ENCODE measurements around the gene FETUB.
"Not testable (repeated sequence)": the region's sequence is repeated elsewhere in the genome, so short reads cannot be mapped to it uniquely, and the experiment has no call there.

The FETUB gene

GRCh38 chr3:186682812-186683211, 42.6 kb downstream of the FETUB start:
- Histone ChIP-seq H3K4me1 (ENCODE audit: control insufficient read depth, insufficient read depth, low read length) (no peaks in the 10 kb centered on the region), H3K27me3 (ENCODE audit: control insufficient read depth, insufficient read depth, low read length) (no peaks in the 10 kb centered on the region), H3K27ac (ENCODE audit: low read depth, low read length) (no peak overlapping the region), H3K36me3 (ENCODE audit: control insufficient read depth, insufficient read depth, low read length) (no peaks in the 10 kb centered on the region), H3K9ac (ENCODE audit: low read depth, low read length) (no peak overlapping the region), H3K9me3 (ENCODE audit: control insufficient read depth, insufficient read depth, low read length) (0 out of 2 replicates have a peak, but pooled peaks cover 8% of the 10 kb centered on the region), H3K4me3 (ENCODE audit: low read depth, low read length) (no peak overlapping the region)

GRCh38 chr3:186683979-186684378, 43.8 kb downstream of the FETUB start:
- Histone ChIP-seq H3K27me3 (ENCODE audit: control insufficient read depth, insufficient read depth, low read length) (no peaks in the 10 kb centered on the region), H3K27ac (ENCODE audit: low read depth, low read length) (no peak overlapping the region), H3K4me1 (ENCODE audit: control insufficient read depth, insufficient read depth, low read length) (no peaks in the 10 kb centered on the region), H3K36me3 (ENCODE audit: control insufficient read depth, insufficient read depth, low read length) (no peaks in the 10 kb centered on the region), H3K4me3 (ENCODE audit: low read depth, low read length) (no peak overlapping the region), H3K9ac (ENCODE audit: low read depth, low read length) (no peak overlapping the region), H3K9me3 (ENCODE audit: control insufficient read depth, insufficient read depth, low read length) (0 out of 2 replicates have a peak, but pooled peaks cover 8% of the 10 kb centered on the region)

DNA sequence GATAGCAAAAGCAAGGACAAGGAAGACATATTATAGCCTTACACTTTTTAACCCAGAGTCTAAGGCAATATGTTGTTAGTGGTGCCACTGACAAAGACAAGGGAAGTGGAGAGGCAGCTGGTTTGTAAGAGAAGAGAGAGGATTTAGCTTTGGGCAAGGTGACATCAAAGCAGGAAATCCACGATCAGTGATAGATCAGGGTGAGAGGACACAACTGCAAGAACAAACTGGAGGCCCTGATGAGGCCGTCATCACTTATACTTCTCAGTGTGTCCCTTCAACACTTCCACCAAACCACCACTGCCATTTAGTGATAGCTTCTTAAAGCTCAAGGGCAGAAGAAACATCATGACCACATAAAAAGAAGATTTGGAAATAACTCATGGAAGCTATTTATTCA, 46.3 kb downstream of the FETUB start:
- H3K27ac ChIP-seq (ENCODE audit: low read depth, low read length); H3K4me1 ChIP-seq (ENCODE audit: control insufficient read depth, insufficient read depth, low read length); H3K9me3 ChIP-seq (ENCODE audit: control insufficient read depth, insufficient read depth, low read length); H3K4me3 ChIP-seq (ENCODE audit: low read depth, low read length); H3K27me3 ChIP-seq (ENCODE audit: control insufficient read depth, insufficient read depth, low read length); H3K36me3 ChIP-seq (ENCODE audit: control insufficient read depth, insufficient read depth, low read length); H3K9ac ChIP-seq (ENCODE audit: low read depth, low read length): not testable (repeated sequence)

- Histone ChIP-seq H3K9ac (ENCODE audit: low read depth, low read length) (no peak overlapping the region), H3K9me3 (ENCODE audit: control insufficient read depth, insufficient read depth, low read length) (0 out of 2 replicates have a peak, but pooled peaks cover 8% of the 10 kb centered on the region), H3K4me3 (ENCODE audit: low read depth, low read length) (no peak overlapping the region), H3K27ac (ENCODE audit: low read depth, low read length) (no peak overlapping the region), H3K27me3 (ENCODE audit: control insufficient read depth, insufficient read depth, low read length) (no peaks in the 10 kb centered on the region), H3K4me1 (ENCODE audit: control insufficient read depth, insufficient read depth, low read length) (no peaks in the 10 kb centered on the region), H3K36me3 (ENCODE audit: control insufficient read depth, insufficient read depth, low read length) (no peaks in the 10 kb centered on the region)
These were observed 47.0 kb downstream of the FETUB start for GRCh38 chr3:186687120-186687651.

DNA sequence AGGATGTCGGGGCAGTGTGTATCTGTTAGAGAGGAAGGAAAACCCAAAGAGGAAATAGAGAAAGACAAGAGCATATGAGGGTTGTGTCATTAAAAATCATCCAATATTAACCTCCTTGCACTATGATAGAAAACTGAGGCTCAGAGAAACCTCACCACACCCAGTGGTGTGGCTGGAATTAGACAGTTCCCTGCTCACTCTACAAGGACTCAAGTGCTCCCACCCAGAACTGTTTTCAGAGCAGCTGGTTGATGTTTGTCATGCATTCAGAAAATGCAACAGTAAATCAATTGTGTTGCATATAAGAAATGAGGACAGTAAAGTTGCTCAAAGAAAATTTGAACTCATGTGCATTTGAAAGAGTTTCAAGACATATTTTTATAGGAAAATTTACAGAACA, 50.1 kb downstream of the FETUB start:
- not testable (repeated sequence) for H3K27me3 ChIP-seq (ENCODE audit: control insufficient read depth, insufficient read depth, low read length); H3K36me3 ChIP-seq (ENCODE audit: control insufficient read depth, insufficient read depth, low read length); H3K4me1 ChIP-seq (ENCODE audit: control insufficient read depth, insufficient read depth, low read length); H3K4me3 ChIP-seq (ENCODE audit: low read depth, low read length); H3K27ac ChIP-seq (ENCODE audit: low read depth, low read length); H3K9ac ChIP-seq (ENCODE audit: low read depth, low read length); H3K9me3 ChIP-seq (ENCODE audit: control insufficient read depth, insufficient read depth, low read length)

GRCh38 chr3:186691676-186692075, 51.5 kb downstream of the FETUB start:
- peaks cover 6% of the 10 kb centered on the region; the same call in 1 of the 2 replicates for H3K4me1 ChIP-seq (ENCODE audit: control insufficient read depth, insufficient read depth, low read length)
- H3K36me3 ChIP-seq (ENCODE audit: control insufficient read depth, insufficient read depth, low read length): no peaks in the 10 kb centered on the region
- H3K4me3 ChIP-seq (ENCODE audit: low read depth, low read length): no peak overlapping the region
- no peaks in the 10 kb centered on the region for H3K9me3 ChIP-seq (ENCODE audit: control insufficient read depth, insufficient read depth, low read length)
- H3K27ac ChIP-seq (ENCODE audit: low read depth, low read length): no peak overlapping the region
- H3K9ac ChIP-seq (ENCODE audit: low read depth, low read length): no peak overlapping the region
- no peaks in the 10 kb centered on the region for H3K27me3 ChIP-seq (ENCODE audit: control insufficient read depth, insufficient read depth, low read length)

DNA sequence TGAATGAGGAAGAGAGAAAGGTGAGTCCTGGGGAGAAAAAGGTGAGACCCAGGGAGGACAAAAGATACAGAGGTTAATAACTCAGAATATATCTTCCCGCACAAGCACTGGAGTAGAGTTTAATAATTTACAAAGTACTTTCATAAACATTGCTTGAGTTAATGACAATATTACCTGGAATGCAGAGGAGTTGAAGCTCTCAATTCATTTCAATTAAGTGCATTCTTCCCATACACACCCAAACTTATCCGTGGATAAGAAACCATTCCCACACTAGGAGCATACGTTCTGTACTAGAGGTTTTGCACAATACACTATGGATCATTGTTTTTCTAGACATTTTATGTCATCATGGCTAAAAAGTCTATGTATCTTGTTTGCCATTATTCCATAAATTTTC, 53.6 kb downstream of the FETUB start:
- H3K27ac ChIP-seq (ENCODE audit: low read depth, low read length): no peak overlapping the region
- peaks cover 6% of the 10 kb centered on the region; the same call in 1 of the 2 replicates for H3K4me1 ChIP-seq (ENCODE audit: control insufficient read depth, insufficient read depth, low read length)
- H3K9me3 ChIP-seq (ENCODE audit: control insufficient read depth, insufficient read depth, low read length): no peaks in the 10 kb centered on the region
- no peaks in the 10 kb centered on the region for H3K36me3 ChIP-seq (ENCODE audit: control insufficient read depth, insufficient read depth, low read length)
- H3K9ac ChIP-seq (ENCODE audit: low read depth, low read length): no peak overlapping the region
- H3K4me3 ChIP-seq (ENCODE audit: low read depth, low read length): no peak overlapping the region
- H3K27me3 ChIP-seq (ENCODE audit: control insufficient read depth, insufficient read depth, low read length): no peaks in the 10 kb centered on the region

GRCh38 chr3:186694288-186695032, 54.3 kb downstream of the FETUB start:
- Histone ChIP-seq H3K27ac (ENCODE audit: low read depth, low read length) (no peak overlapping the region), H3K4me1 (ENCODE audit: control insufficient read depth, insufficient read depth, low read length) (peaks cover 6% of the 10 kb centered on the region; the same call in 1 of the 2 replicates), H3K9ac (ENCODE audit: low read depth, low read length) (no peak overlapping the region), H3K9me3 (ENCODE audit: control insufficient read depth, insufficient read depth, low read length) (no peaks in the 10 kb centered on the region), H3K4me3 (ENCODE audit: low read depth, low read length) (no peak overlapping the region), H3K36me3 (ENCODE audit: control insufficient read depth, insufficient read depth, low read length) (no peaks in the 10 kb centered on the region), H3K27me3 (ENCODE audit: control insufficient read depth, insufficient read depth, low read length) (no peaks in the 10 kb centered on the region)

GRCh38 chr3:186696522-186696921, 56.3 kb downstream of the FETUB start:
- Histone ChIP-seq H3K27me3 (ENCODE audit: control insufficient read depth, insufficient read depth, low read length) (no peaks in the 10 kb centered on the region), H3K4me1 (ENCODE audit: control insufficient read depth, insufficient read depth, low read length) (peaks cover 6% of the 10 kb centered on the region; the same call in 1 of the 2 replicates), H3K4me3 (ENCODE audit: low read depth, low read length) (no peak overlapping the region), H3K9ac (ENCODE audit: low read depth, low read length) (no peak overlapping the region), H3K27ac (ENCODE audit: low read depth, low read length) (no peak overlapping the region), H3K36me3 (ENCODE audit: control insufficient read depth, insufficient read depth, low read length) (no peaks in the 10 kb centered on the region), H3K9me3 (ENCODE audit: control insufficient read depth, insufficient read depth, low read length) (no peaks in the 10 kb centered on the region)

DNA sequence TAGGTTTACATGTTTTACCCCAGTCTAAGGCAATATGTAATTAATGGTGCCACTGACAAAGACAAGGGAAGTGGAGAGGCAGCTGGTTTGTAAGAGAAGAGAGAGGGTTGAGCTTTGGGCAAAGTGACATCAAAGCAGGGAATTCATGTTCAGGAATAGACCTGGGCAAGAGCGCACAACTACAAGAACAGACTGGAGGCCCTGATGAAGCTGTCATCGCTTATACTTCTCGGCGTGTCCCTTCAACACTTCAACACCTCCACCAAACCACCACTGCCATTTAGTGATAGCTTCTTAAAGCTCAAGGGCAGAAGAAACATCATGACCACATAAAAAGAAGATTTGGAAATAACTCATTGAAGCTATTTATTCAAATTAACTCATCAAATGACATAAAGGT, 57.3 kb downstream of the FETUB start:
- Histone ChIP-seq H3K27ac (ENCODE audit: low read depth, low read length) (no peak overlapping the region), H3K9me3 (ENCODE audit: control insufficient read depth, insufficient read depth, low read length) (no peaks in the 10 kb centered on the region), H3K27me3 (ENCODE audit: control insufficient read depth, insufficient read depth, low read length) (no peaks in the 10 kb centered on the region), H3K4me3 (ENCODE audit: low read depth, low read length) (no peak overlapping the region), H3K36me3 (ENCODE audit: control insufficient read depth, insufficient read depth, low read length) (no peaks in the 10 kb centered on the region), H3K4me1 (ENCODE audit: control insufficient read depth, insufficient read depth, low read length) (peaks cover 6% of the 10 kb centered on the region; the same call in 1 of the 2 replicates), H3K9ac (ENCODE audit: low read depth, low read length) (no peak overlapping the region)

DNA sequence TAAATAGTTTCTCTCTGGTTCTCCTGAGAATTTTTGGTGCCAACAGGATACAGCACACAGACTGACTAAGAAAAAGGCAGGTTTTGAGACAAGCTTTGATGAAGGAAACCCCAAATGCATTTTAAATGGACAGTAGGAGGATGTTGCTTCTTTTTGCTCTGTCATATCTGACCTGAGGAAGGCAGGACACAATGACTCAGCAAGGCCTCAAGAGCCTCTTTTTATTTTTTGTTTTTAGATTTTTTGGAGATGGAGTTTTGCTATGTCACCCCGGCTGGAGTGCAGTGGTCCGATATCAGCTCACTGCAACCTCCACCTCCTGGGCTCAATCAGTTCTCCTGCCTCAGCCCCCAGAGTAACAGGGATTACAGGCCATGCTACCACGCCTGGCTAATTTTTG, 60.1 kb downstream of the FETUB start:
- Histone ChIP-seq H3K27ac (ENCODE audit: low read depth, low read length) (no peak overlapping the region), H3K36me3 (ENCODE audit: control insufficient read depth, insufficient read depth, low read length) (no peaks in the 10 kb centered on the region), H3K27me3 (ENCODE audit: control insufficient read depth, insufficient read depth, low read length) (no peaks in the 10 kb centered on the region), H3K9ac (ENCODE audit: low read depth, low read length) (no peak overlapping the region), H3K9me3 (ENCODE audit: control insufficient read depth, insufficient read depth, low read length) (no peaks in the 10 kb centered on the region), H3K4me3 (ENCODE audit: low read depth, low read length) (no peak overlapping the region), H3K4me1 (ENCODE audit: control insufficient read depth, insufficient read depth, low read length) (no peaks in the 10 kb centered on the region)

Measured in HUES48 (cell line).